Tibial artery (tissue), 4 donors: Measurements from ENCODE around the gene AMELY.
"Not testable (repeated sequence)": the region's sequence is repeated elsewhere in the genome, so short reads cannot be mapped to it uniquely, and the experiment has no call there.

Source experiments
- DNase-seq, 2 donors: peaks; one replicate each; pipeline ENCODE4 v3.0.0-alpha.2; 2019
- H3K27ac ChIP-seq, 2 donors: fragments of 200-600 bp; sonication (generic) in 1 of 2; 1 replicate in 1 of 2; 2 replicates in 1 of 2; pipeline ENCODE4 v1.5.1; 2018 to 2019; ENCODE audit warnings: mild to moderate bottlenecking in 1 of 2
- H3K27me3 ChIP-seq, 2 donors: fragments of 200-600 bp; sonication (generic) in 1 of 2; one replicate each; pipeline versions ENCODE4 v1.5.1 to v1.6.0; 2016 to 2019
- H3K36me3 ChIP-seq, 3 donors: fragments of 200-600 bp; sonication (generic) in 2 of 3; one replicate each; pipeline ENCODE4 v1.5.1; 2016 to 2019; ENCODE audit warnings: mild to moderate bottlenecking in 2 of 3
- H3K4me1 ChIP-seq, 4 donors: fragments of 200-600 bp; sonication (generic) in 2 of 4; 1 replicate in 3 of 4; 2 replicates in 1 of 4; pipeline ENCODE4 v1.5.1; 2016 to 2019
- H3K4me3 ChIP-seq, 2 donors: fragments of 200-600 bp; sonication (generic) in 1 of 2; 1 replicate in 1 of 2; 2 replicates in 1 of 2; pipeline ENCODE4 v1.5.1; 2018 to 2019; ENCODE audit warnings: mild to moderate bottlenecking in 2 of 2
- H3K9me3 ChIP-seq, 3 donors: fragments of 200-600 bp; sonication (generic) in 1 of 3; one replicate each; pipeline ENCODE4 v1.5.1; 2016 to 2019
- intact Hi-C: fragments of 100-400 bp; cut with DNase I; formaldehyde crosslinking; loops from one replicate; pipeline ENCODE4 v1.15.0; 2023; ENCODE audit warnings: low total_unique reads
- TF ChIP-seq, protein P1 (sequence below), 2 experiments: fragments of 200-600 bp in 1 of 2; fragments of 450-650 bp in 1 of 2; IDR thresholded peaks; one replicate each; pipeline ENCODE4 v1.5.1; 2017 to 2019; ENCODE audit warnings: antibody characterized with exemption in 2 of 2, mild to moderate bottlenecking in 1 of 2, moderate library complexity in 1 of 2

The AMELY gene

DNA sequence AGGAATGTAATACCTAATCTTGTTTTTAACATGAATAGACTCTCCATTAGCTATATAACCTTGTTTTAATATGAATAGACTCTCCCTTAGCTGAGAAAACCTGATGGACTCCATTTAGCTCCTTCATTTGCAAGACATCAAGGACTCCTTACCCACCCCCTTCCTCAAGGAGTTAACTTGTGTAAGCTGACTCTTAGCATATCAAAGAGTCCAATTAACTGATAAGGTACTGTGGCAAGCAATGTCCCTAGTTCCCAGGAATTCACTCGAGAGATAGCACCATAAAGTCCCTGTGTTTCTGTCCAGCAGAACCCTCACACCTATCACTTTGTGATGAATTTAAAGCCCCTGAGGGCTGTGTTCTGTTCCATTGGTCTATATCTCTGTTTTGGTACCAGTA lies 16.3 kb downstream of the AMELY start:
- Histone ChIP-seq H3K27ac (no peak overlapping the region), H3K4me1 (no peaks in the 10 kb centered on the region), H3K27me3 (no peaks in the 10 kb centered on the region), H3K4me3 (no peak overlapping the region), H3K9me3 (no peaks in the 10 kb centered on the region), H3K36me3 (no peaks in the 10 kb centered on the region)
- no peak for DNase-seq
- TF ChIP-seq, protein P1, sequence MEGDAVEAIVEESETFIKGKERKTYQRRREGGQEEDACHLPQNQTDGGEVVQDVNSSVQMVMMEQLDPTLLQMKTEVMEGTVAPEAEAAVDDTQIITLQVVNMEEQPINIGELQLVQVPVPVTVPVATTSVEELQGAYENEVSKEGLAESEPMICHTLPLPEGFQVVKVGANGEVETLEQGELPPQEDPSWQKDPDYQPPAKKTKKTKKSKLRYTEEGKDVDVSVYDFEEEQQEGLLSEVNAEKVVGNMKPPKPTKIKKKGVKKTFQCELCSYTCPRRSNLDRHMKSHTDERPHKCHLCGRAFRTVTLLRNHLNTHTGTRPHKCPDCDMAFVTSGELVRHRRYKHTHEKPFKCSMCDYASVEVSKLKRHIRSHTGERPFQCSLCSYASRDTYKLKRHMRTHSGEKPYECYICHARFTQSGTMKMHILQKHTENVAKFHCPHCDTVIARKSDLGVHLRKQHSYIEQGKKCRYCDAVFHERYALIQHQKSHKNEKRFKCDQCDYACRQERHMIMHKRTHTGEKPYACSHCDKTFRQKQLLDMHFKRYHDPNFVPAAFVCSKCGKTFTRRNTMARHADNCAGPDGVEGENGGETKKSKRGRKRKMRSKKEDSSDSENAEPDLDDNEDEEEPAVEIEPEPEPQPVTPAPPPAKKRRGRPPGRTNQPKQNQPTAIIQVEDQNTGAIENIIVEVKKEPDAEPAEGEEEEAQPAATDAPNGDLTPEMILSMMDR (IDR thresholded peaks at IDR 0.05), result no peak
- intact Hi-C loops, result no loop called here

DNA sequence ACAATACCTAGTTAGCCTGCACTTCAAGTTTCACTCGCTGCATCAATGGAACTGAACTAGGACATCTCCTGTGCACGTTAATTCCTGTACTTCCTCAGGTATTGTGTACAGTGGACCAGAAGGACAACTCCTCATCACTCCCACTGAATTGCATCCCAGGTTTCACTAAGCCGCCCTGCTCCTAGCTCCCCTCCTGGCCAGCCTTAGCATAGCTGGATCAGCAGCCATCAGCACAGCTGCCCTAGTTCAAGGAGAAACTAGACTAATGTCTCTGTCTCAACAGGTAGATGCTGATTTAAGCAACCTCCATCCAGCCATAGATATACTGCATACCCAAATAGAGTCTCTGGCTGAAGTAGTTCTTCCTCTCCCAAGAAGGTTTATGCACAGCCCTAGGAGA lies 17.1 kb downstream of the AMELY start:
- H3K27ac ChIP-seq, result no peak overlapping the region
- intact Hi-C loops, result no loop called here
- no peak for DNase-seq
- H3K27me3 ChIP-seq, result no peaks in the 10 kb centered on the region
- no peaks in the 10 kb centered on the region for H3K9me3 ChIP-seq
- H3K4me1 ChIP-seq, result no peaks in the 10 kb centered on the region
- no peak overlapping the region for H3K4me3 ChIP-seq
- TF ChIP-seq, protein P1 (IDR thresholded peaks at IDR 0.05), result no peak
- H3K36me3 ChIP-seq, result no peaks in the 10 kb centered on the region

DNA sequence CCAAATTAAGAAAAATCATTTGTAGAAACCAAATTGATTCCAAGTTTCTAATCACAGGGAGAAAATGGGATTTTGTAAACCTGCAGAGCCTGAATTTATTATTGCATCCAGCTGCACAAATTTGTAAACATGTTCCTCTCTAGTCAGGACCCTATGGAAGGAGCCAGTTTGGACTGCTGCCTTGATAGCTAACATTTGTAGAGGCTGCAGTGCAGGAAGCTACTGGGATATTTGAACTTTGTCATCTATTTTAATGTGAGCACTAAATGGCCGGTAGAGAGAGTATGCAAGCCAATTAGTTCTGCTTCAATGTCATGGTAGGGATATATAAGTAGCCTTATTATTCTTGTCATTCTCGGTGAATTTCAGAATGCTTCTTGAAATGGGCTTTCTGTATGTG lies 62.2 kb downstream of the AMELY start:
- intact Hi-C loops, result no loop called here
- H3K27ac ChIP-seq, result no peak overlapping the region
- no peaks in the 10 kb centered on the region for H3K9me3 ChIP-seq
- H3K27me3 ChIP-seq, result no peaks in the 10 kb centered on the region
- no peaks in the 10 kb centered on the region for H3K36me3 ChIP-seq
- TF ChIP-seq, protein P1 (IDR thresholded peaks at IDR 0.05), result no peak
- no peak for DNase-seq
- H3K4me1 ChIP-seq, result no peaks in the 10 kb centered on the region
- no peak overlapping the region for H3K4me3 ChIP-seq

DNA sequence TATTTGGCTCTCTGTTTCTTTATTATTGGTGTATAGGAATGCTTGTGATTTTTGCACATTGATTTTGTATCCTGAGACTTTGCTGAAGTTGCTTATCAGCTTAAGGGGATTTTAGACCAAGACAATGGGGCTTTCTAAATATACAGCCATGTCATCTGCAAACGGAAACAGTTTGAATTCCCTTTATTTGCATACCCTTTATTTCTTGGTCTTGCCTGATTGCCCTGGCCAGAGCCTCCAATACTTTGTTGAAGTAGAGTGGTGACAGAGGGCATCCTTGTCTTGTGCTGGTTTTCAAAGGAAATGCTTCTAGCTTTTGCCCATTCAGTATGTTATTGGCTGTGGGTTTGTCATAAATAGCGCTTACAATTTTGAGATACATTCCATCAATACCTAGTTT lies 68.9 kb downstream of the AMELY start:
- intact Hi-C loops, H3K27me3 ChIP-seq, H3K4me1 ChIP-seq, DNase-seq, H3K4me3 ChIP-seq, H3K36me3 ChIP-seq, H3K27ac ChIP-seq, H3K9me3 ChIP-seq: not testable (repeated sequence)
